Breast epithelium (tissue), 3 donors: ENCODE measurements around the gene SRF.

Source experiments
- CTCF ChIP-seq, 3 donors: fragments of 450-650 bp; IDR thresholded peaks; one replicate each; pipeline ENCODE4 v1.5.1; 2016 to 2017; ENCODE audit warnings: antibody characterized with exemption in 3 of 3, mild to moderate bottlenecking in 3 of 3, moderate library complexity in 3 of 3
- POLR2A ChIP-seq: fragments of 450-650 bp; IDR thresholded peaks from one replicate; pipeline ENCODE4 v1.6.1; 2016; ENCODE audit warnings: antibody characterized with exemption, mild to moderate bottlenecking, moderate library complexity

DNA sequence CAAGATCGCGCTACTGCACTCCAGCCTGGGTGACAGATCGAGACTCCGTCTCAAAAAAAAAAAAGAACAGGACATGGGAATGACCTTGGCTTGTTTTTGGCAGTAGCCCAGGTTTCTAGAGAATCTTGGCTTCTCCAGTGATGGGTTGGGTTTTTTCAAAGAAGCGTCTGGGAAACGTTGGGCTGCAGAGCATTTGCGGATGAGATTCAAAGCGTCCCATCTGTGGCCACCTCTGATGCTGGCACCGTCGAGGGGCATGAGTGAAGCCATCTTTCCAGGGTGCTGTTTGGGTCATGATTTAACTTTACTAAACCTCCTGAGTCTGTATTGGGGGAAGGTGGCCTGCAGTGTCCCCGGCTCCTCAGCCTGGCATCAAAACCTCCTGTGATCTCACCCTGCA, 43.2 kb upstream of the SRF start:
- no peak for TF ChIP-seq POLR2A
- no peak for TF ChIP-seq CTCF (IDR thresholded peaks at IDR 0.05)
